ENCODE data around the gene COL26A1. TPM values are rescaled to one million over a fixed set of nuclear protein-coding genes. Genes with fewer than 3 reads are reported as not detected.

The COL26A1 gene
- total RNA-seq, 4 donors from 2014 or later = 0.20 to 0.30 (median 0.21) TPM; not detected in 1

- DNase-seq (ENCODE audit: low spot score in 2 of 2) = no peak
- Histone ChIP-seq H3K4me3 (no peak overlapping the region), H3K4me1 (peaks cover 0 to 4% (median 0%) of the 10 kb centered on the region in 4 donors), H3K27me3 (peaks cover 0 to 7% of the 10 kb centered on the region in 2 donors), H3K9me3 (peaks cover 0 to 7% (median 0%) of the 10 kb centered on the region in 4 donors), H3K36me3 (no peaks in the 10 kb centered on the region), H3K27ac (no peak overlapping the region)
- 53 to 56% methylated on average over 7 of the region's 7 CpGs for WGBS, 2 donors
- TF ChIP-seq, protein P1, sequence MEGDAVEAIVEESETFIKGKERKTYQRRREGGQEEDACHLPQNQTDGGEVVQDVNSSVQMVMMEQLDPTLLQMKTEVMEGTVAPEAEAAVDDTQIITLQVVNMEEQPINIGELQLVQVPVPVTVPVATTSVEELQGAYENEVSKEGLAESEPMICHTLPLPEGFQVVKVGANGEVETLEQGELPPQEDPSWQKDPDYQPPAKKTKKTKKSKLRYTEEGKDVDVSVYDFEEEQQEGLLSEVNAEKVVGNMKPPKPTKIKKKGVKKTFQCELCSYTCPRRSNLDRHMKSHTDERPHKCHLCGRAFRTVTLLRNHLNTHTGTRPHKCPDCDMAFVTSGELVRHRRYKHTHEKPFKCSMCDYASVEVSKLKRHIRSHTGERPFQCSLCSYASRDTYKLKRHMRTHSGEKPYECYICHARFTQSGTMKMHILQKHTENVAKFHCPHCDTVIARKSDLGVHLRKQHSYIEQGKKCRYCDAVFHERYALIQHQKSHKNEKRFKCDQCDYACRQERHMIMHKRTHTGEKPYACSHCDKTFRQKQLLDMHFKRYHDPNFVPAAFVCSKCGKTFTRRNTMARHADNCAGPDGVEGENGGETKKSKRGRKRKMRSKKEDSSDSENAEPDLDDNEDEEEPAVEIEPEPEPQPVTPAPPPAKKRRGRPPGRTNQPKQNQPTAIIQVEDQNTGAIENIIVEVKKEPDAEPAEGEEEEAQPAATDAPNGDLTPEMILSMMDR (IDR thresholded peaks at IDR 0.05) = no peak
- TF ChIP-seq EP300 (IDR thresholded peaks at IDR 0.05) (no peak), POLR2A (IDR thresholded peaks at IDR 0.05) (no peak)
Measured at GRCh38 chr7:101401390-101402080, 38.9 kb downstream of the COL26A1 start.

GRCh38 chr7:101402081-101402779 is 39.6 kb downstream of the COL26A1 start:
- H3K4me1 ChIP-seq = peaks cover 0 to 4% (median 0%) of the 10 kb centered on the region in 4 donors
- H3K36me3 ChIP-seq = no peaks in the 10 kb centered on the region
- no peak overlapping the region for H3K27ac ChIP-seq
- TF ChIP-seq, protein P1 (IDR thresholded peaks at IDR 0.05) = no peak
- no peak for TF ChIP-seq POLR2A (IDR thresholded peaks at IDR 0.05)
- no peak for TF ChIP-seq EP300 (IDR thresholded peaks at IDR 0.05)
- peaks cover 0 to 7% (median 0%) of the 10 kb centered on the region in 4 donors for H3K9me3 ChIP-seq
- 17 to 23% methylated on average over 12 of the region's 12 CpGs for WGBS, 2 donors
- H3K4me3 ChIP-seq = no peak overlapping the region
- DNase-seq (ENCODE audit: low spot score in 2 of 2) = no peak
- H3K27me3 ChIP-seq = peaks cover 0 to 7% of the 10 kb centered on the region in 2 donors

GRCh38 chr7:101402835-101403234 is 40.2 kb downstream of the COL26A1 start:
- peaks cover 0 to 4% (median 0%) of the 10 kb centered on the region in 4 donors for H3K4me1 ChIP-seq
- H3K4me3 ChIP-seq = no peak overlapping the region
- H3K27ac ChIP-seq = no peak overlapping the region
- DNase-seq (ENCODE audit: low spot score in 2 of 2) = no peak
- peaks cover 0 to 3% of the 10 kb centered on the region in 2 donors for H3K27me3 ChIP-seq
- 68 to 72% methylated on average over 5 to 6 of the region's 6 CpGs for WGBS, 2 donors
- TF ChIP-seq, protein P1 (IDR thresholded peaks at IDR 0.05) = no peak
- TF ChIP-seq POLR2A (IDR thresholded peaks at IDR 0.05) (no peak), EP300 (IDR thresholded peaks at IDR 0.05) (no peak)
- no peaks in the 10 kb centered on the region for H3K36me3 ChIP-seq
- peaks cover 0 to 7% (median 0%) of the 10 kb centered on the region in 4 donors for H3K9me3 ChIP-seq

- DNase-seq (ENCODE audit: low spot score in 2 of 2) = no peak
- 71 to 76% methylated on average over 16 of the region's 16 CpGs for WGBS, 2 donors
Measured at GRCh38 chr7:101405474-101406067, 42.9 kb downstream of the COL26A1 start.

More at GRCh38 chr7:101405474-101406067, 42.9 kb downstream of the COL26A1 start:
- Histone ChIP-seq H3K27ac (no peak overlapping the region), H3K27me3 (no peaks in the 10 kb centered on the region), H3K4me3 (no peak overlapping the region), H3K36me3 (no peaks in the 10 kb centered on the region), H3K4me1 (peaks cover 0 to 4% (median 0%) of the 10 kb centered on the region in 4 donors), H3K9me3 (peaks cover 0 to 31% (median 2%) of the 10 kb centered on the region in 4 donors)
- TF ChIP-seq, protein P1 (IDR thresholded peaks at IDR 0.05) = no peak
- TF ChIP-seq EP300 (IDR thresholded peaks at IDR 0.05) (no peak), POLR2A (IDR thresholded peaks at IDR 0.05) (no peak)
